ENCODE measurements around the gene PXDN. TPM values are rescaled to one million over a fixed set of nuclear protein-coding genes. Genes with fewer than 3 reads are reported as not detected.

Gene PXDN
- total and polyA plus RNA-seq, 10 of the 15 experiments (the other 5 are each of a cell fraction or from before 2014, with no cell fraction given), result 0.12 to 0.69 (median 0.23) TPM; not detected in 5

DNA sequence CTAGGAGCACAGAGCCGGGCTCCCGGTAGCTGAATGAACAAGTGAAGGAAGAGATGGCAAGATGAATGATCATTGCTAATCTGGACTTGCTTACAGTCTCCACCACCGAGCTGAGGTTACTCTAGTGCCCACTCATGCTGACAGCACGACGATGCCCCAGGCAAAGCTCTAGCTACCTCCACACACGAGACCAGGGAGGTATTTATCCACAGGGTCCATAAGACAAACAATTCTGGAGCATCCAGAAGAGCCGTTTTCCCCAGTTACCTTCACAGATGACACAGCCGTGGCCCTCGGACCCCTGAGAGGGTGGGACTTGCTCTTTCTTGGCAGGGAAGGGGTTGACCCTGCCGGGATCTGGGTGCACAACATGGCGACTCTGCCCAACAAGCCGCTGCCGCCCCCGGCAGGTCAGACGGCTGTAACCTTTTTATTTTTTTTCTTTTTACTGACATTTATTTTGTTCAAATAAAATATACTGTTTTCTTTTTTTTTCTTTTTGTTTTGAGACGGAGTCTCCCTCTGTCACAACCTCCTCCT lies 120.3 kb downstream of the PXDN start:
- ATAC-seq (no peak), FAIRE-seq (no peak), DNase-seq (ENCODE audit: low read depth, low spot score) (no peak)
- 54% methylated on average over 16 of the region's 16 CpGs for WGBS (ENCODE audit: insufficient coverage, insufficient replicate concordance, low lambda C conversion rate, missing lambda C conversion rate)
- POLR2A ChIA-PET, result no interaction called here
- Histone ChIP-seq H3K79me2 (ENCODE audit: control insufficient read depth, insufficient read depth, low read length) (no peaks in the 10 kb centered on the region), H3K9me3 (replicated peaks; ENCODE audit: control insufficient read depth, insufficient read depth, low read length) (no peaks in the 10 kb centered on the region; the same call in 2 of the 3 replicates), H2AFZ (ENCODE audit: control insufficient read depth, low read depth, low read length) (no peak overlapping the region), H3K27me3 (replicated peaks in 1 of 2; ENCODE audit: control insufficient read depth in 2 of 2, insufficient read depth in 2 of 2, low read length in 1 of 2) (no peaks in the 10 kb centered on the region), H3K36me3 (ENCODE audit: control insufficient read depth in 2 of 2, insufficient read depth in 2 of 2, low read length in 1 of 2) (no peaks in the 10 kb centered on the region), H3K4me3 (no peak overlapping the region), H4K20me1 (ENCODE audit: control insufficient read depth, insufficient read depth) (no peaks in the 10 kb centered on the region), H3K4me1 (ENCODE audit: control insufficient read depth, insufficient read depth, low read length) (no peaks in the 10 kb centered on the region), H3K4me2 (ENCODE audit: control insufficient read depth, insufficient read depth) (no peak overlapping the region), H3K27ac (ENCODE audit: control insufficient read depth, insufficient read depth) (no peak overlapping the region), H3K9ac (ENCODE audit: control insufficient read depth, insufficient read depth, low read length) (no peak overlapping the region)
- SMC1A ChIA-PET (ENCODE audit: uncharacterized antibody, unreplicated experiment), result no interaction called here
- TF ChIP-seq POLR2AphosphoS2 (IDR thresholded peaks at IDR 0.05; ENCODE audit: low read depth, low read length) (no peak), BCL11A (IDR thresholded peaks at IDR 0.05; ENCODE audit: low read depth, low read length) (no peak)
- intact Hi-C loops (cut with micrococcal nuclease; ENCODE audit: unreplicated experiment) (no loop called here), in situ Hi-C loops (cut with MboI) (no loop called here)
- BruUV-seq (replicated peaks), result no TSS peak
- CTCF ChIA-PET, result no interaction called here
- RAD21 ChIA-PET (ENCODE audit: unreplicated experiment), result no interaction called here

DNA sequence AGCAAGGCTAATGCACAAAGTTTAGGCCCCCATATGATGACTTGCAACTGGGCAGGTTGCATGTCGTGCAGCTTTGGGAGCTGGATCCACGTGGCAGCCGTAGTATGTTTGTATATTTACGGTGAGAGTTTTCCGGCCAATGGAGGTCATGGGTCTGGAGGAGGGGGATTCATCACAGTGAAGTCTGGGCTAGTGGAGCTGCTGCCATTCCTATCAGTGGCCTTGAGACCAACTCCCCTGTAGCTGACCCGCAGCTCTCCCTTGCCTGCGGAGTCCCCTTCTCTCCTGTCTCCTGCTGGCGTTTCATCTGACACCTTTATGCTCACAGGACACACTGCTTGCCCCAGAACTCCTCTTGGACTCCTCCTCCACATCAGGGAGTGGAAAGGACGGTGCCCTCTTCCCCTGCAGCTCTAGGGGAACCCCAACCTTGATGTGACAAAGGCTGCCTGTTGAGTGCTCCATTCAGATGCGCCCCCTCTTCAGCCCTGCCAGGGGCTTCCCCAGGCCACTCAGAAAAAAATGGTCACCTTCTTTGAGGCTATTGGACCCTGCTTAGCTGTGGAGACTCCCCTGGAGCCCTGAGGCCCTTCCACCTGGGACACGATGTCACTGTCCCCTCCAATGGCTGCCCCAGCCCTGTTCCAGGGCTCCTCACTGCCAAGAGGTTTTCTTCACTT lies 121.7 kb downstream of the PXDN start:
- Histone ChIP-seq H3K79me2 (ENCODE audit: control insufficient read depth, insufficient read depth, low read length) (no peaks in the 10 kb centered on the region), H3K27me3 (replicated peaks in 1 of 2; ENCODE audit: control insufficient read depth in 2 of 2, insufficient read depth in 2 of 2, low read length in 1 of 2) (no peaks in the 10 kb centered on the region), H3K4me1 (ENCODE audit: control insufficient read depth, insufficient read depth, low read length) (no peaks in the 10 kb centered on the region), H3K36me3 (ENCODE audit: control insufficient read depth in 2 of 2, insufficient read depth in 2 of 2, low read length in 1 of 2) (no peaks in the 10 kb centered on the region), H3K4me2 (ENCODE audit: control insufficient read depth, insufficient read depth) (no peak overlapping the region), H3K27ac (ENCODE audit: control insufficient read depth, insufficient read depth) (no peak overlapping the region), H2AFZ (ENCODE audit: control insufficient read depth, low read depth, low read length) (no peak overlapping the region), H3K9ac (ENCODE audit: control insufficient read depth, insufficient read depth, low read length) (no peak overlapping the region), H4K20me1 (ENCODE audit: control insufficient read depth, insufficient read depth) (no peaks in the 10 kb centered on the region), H3K9me3 (replicated peaks; ENCODE audit: control insufficient read depth, insufficient read depth, low read length) (no peaks in the 10 kb centered on the region; the same call in 2 of the 3 replicates), H3K4me3 (no peak overlapping the region)
- ATAC-seq (no peak), FAIRE-seq (no peak), DNase-seq (ENCODE audit: low read depth, low spot score) (no peak)
- no TSS peak for BruUV-seq (replicated peaks)
- in situ Hi-C loops (cut with MboI) (no loop called here), intact Hi-C loops (cut with micrococcal nuclease; ENCODE audit: unreplicated experiment) (no loop called here)
- SMC1A ChIA-PET (ENCODE audit: uncharacterized antibody, unreplicated experiment), result no interaction called here
- 59% methylated on average over 11 of the region's 11 CpGs for WGBS (ENCODE audit: insufficient coverage, insufficient replicate concordance, low lambda C conversion rate, missing lambda C conversion rate)
- POLR2A ChIA-PET, result no interaction called here
- RAD21 ChIA-PET (ENCODE audit: unreplicated experiment), result no interaction called here
- CTCF ChIA-PET, result no interaction called here
- TF ChIP-seq MTA2 (IDR thresholded peaks at IDR 0.05; ENCODE audit: low read depth), result no peak
- TF ChIP-seq BHLHE40 (IDR thresholded peaks at IDR 0.05; ENCODE audit: borderline replicate concordance in 1 of 2, low read depth in 2 of 2, low read length in 1 of 2), result no peak
- TF ChIP-seq ZBTB40 (IDR thresholded peaks at IDR 0.05; ENCODE audit: borderline replicate concordance), result no peak
- TF ChIP-seq PAX8 (IDR thresholded peaks at IDR 0.05), result no peak
- TF ChIP-seq ASH2L (IDR thresholded peaks at IDR 0.05; ENCODE audit: borderline replicate concordance, low read depth), result no peak
- TF ChIP-seq DPF2 (IDR thresholded peaks at IDR 0.05), result no peak
- TF ChIP-seq, protein P1, sequence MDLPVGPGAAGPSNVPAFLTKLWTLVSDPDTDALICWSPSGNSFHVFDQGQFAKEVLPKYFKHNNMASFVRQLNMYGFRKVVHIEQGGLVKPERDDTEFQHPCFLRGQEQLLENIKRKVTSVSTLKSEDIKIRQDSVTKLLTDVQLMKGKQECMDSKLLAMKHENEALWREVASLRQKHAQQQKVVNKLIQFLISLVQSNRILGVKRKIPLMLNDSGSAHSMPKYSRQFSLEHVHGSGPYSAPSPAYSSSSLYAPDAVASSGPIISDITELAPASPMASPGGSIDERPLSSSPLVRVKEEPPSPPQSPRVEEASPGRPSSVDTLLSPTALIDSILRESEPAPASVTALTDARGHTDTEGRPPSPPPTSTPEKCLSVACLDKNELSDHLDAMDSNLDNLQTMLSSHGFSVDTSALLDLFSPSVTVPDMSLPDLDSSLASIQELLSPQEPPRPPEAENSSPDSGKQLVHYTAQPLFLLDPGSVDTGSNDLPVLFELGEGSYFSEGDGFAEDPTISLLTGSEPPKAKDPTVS (IDR thresholded peaks at IDR 0.05; ENCODE audit: low read depth, low read length), result no peak
- TF ChIP-seq FOS (IDR thresholded peaks at IDR 0.05; ENCODE audit: borderline replicate concordance, extremely low read depth, insufficient read length), result no peak
- no peak for TF ChIP-seq CREM (IDR thresholded peaks at IDR 0.05; ENCODE audit: low read depth)
- no peak for TF ChIP-seq BCL11A (IDR thresholded peaks at IDR 0.05; ENCODE audit: low read depth, low read length)

All from GM12878 (cell line).